Measurements from ENCODE around the gene UBE2I.

DNA sequence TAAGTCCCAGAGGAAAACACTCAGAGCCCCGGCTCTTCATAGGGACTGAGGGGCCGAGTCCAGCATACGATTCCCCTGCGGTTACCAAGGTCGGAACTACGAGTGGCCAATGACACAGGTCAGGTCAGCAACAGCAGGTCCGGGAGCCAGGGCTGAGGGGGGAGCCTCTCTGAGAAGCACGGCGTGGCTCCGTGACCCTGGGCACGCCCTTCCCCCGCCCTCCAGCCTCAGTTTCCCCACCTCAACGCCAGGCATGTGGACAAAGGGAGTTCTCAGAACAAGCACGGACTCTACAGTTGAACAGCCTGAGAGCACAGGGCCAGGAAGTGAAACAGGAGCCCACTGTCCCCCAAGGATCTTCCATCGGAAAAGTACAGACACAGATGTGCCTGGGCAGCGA is 27.9 kb upstream of the UBE2I start:
- TF ChIP-seq, protein P1, sequence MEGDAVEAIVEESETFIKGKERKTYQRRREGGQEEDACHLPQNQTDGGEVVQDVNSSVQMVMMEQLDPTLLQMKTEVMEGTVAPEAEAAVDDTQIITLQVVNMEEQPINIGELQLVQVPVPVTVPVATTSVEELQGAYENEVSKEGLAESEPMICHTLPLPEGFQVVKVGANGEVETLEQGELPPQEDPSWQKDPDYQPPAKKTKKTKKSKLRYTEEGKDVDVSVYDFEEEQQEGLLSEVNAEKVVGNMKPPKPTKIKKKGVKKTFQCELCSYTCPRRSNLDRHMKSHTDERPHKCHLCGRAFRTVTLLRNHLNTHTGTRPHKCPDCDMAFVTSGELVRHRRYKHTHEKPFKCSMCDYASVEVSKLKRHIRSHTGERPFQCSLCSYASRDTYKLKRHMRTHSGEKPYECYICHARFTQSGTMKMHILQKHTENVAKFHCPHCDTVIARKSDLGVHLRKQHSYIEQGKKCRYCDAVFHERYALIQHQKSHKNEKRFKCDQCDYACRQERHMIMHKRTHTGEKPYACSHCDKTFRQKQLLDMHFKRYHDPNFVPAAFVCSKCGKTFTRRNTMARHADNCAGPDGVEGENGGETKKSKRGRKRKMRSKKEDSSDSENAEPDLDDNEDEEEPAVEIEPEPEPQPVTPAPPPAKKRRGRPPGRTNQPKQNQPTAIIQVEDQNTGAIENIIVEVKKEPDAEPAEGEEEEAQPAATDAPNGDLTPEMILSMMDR (IDR thresholded peaks at IDR 0.05) = no peak
- no peak for TF ChIP-seq POLR2A (IDR thresholded peaks at IDR 0.05)
